NCI-H1694 treated with DMSO at 0.1 percent for 48 hours (cell line): Measurements from ENCODE around the gene ADGRA3.
A peak's percentile ranks its signal among the peaks of the same experiment; 100 is the strongest.

ENCODE experiments used
- DNase-seq: peaks from one replicate; lab custom pipeline; 2025; lab: John Stamatoyannopoulos, UW

ADGRA3 gene

GRCh38 chr4:22508376-22508775 is 7.5 kb downstream of the ADGRA3 start:
- no peak for DNase-seq

- DNase-seq: no peak
Observed at GRCh38 chr4:22504922-22505321, 10.9 kb downstream of the ADGRA3 start.

- no peak for DNase-seq
Observed at GRCh38 chr4:22504447-22504846, 11.4 kb downstream of the ADGRA3 start.

GRCh38 chr4:22502895-22503814 is 12.7 kb downstream of the ADGRA3 start:
- no peak for DNase-seq

GRCh38 chr4:22501715-22502095 is 14.2 kb downstream of the ADGRA3 start:
- DNase-seq: no peak

GRCh38 chr4:22500831-22501714 is 14.8 kb downstream of the ADGRA3 start:
- DNase-seq: no peak

- no peak for DNase-seq
Observed at GRCh38 chr4:22500128-22500611, 15.7 kb downstream of the ADGRA3 start.

GRCh38 chr4:22498866-22499265 is 17.0 kb downstream of the ADGRA3 start:
- DNase-seq: no peak

- no peak for DNase-seq
Observed at GRCh38 chr4:22496165-22496813, 19.6 kb downstream of the ADGRA3 start.

- no peak for DNase-seq
Observed at GRCh38 chr4:22493523-22493922, 22.3 kb downstream of the ADGRA3 start.

GRCh38 chr4:22492987-22493386 is 22.9 kb downstream of the ADGRA3 start:
- no peak for DNase-seq

- no peak for DNase-seq
Observed at GRCh38 chr4:22491939-22492338, 23.9 kb downstream of the ADGRA3 start.

GRCh38 chr4:22490718-22491315 is 25.0 kb downstream of the ADGRA3 start:
- no peak for DNase-seq

GRCh38 chr4:22488106-22488505 is 27.8 kb downstream of the ADGRA3 start:
- no peak for DNase-seq

GRCh38 chr4:22487328-22487727 is 28.5 kb downstream of the ADGRA3 start:
- no peak for DNase-seq

GRCh38 chr4:22486276-22486675 is 29.6 kb downstream of the ADGRA3 start:
- no peak for DNase-seq

GRCh38 chr4:22485737-22486136 is 30.1 kb downstream of the ADGRA3 start:
- DNase-seq: peak; percentile 1

GRCh38 chr4:22483551-22483981 is 32.3 kb downstream of the ADGRA3 start:
- DNase-seq: no peak

- DNase-seq: no peak
Observed at GRCh38 chr4:22482250-22483127, 33.4 kb downstream of the ADGRA3 start.

- no peak for DNase-seq
Observed at GRCh38 chr4:22480675-22481327, 35.1 kb downstream of the ADGRA3 start.
